Esophagus muscularis mucosa (tissue), 4 donors: ENCODE results near the gene LARP1B. TPM values are rescaled to one million over a fixed set of nuclear protein-coding genes. Genes with fewer than 3 reads are reported as not detected.

Experiments
- DNase-seq: peaks from one replicate; pipeline ENCODE4 v3.0.0-alpha.2; 2017; ENCODE audit errors: extremely low spot score
- H3K27ac ChIP-seq, 4 donors: fragments of 200-600 bp; sonication (generic); replicated peaks in 1 of 4; 1 replicate in 3 of 4; 2 replicates in 1 of 4; pipeline ENCODE4 v1.5.1; 2016 to 2019; ENCODE audit warnings: mild to moderate bottlenecking in 1 of 4
- H3K27me3 ChIP-seq, 4 donors: fragments of 200-600 bp; sonication (generic); one replicate each; pipeline versions ENCODE4 v1.5.1 to v1.6.0; 2016 to 2019
- H3K36me3 ChIP-seq, 4 donors: fragments of 200-600 bp; sonication (generic); one replicate each; pipeline ENCODE4 v1.5.1; 2016 to 2019
- H3K4me1 ChIP-seq, 4 donors: fragments of 200-600 bp; sonication (generic); one replicate each; pipeline ENCODE4 v1.5.1; 2016 to 2019
- H3K4me3 ChIP-seq, 4 donors: fragments of 200-600 bp; sonication (generic); 1 replicate in 2 of 4; 2 replicates in 2 of 4; pipeline ENCODE4 v1.5.1; 2016 to 2019; ENCODE audit warnings: mild to moderate bottlenecking in 4 of 4, moderate library complexity in 1 of 4
- H3K9me3 ChIP-seq, 4 donors: fragments of 200-600 bp; sonication (generic); 1 replicate in 3 of 4; 2 replicates in 1 of 4; pipeline ENCODE4 v1.5.1; 2016 to 2019
- EP300 ChIP-seq: sonication (generic); formaldehyde crosslinking; IDR thresholded peaks from one replicate; pipeline ENCODE4 v1.6.1; 2017; ENCODE audit warnings: antibody characterized with exemption
- POLR2A ChIP-seq: fragments of 450-650 bp; IDR thresholded peaks from one replicate; pipeline ENCODE4 v1.6.1; 2017; ENCODE audit warnings: antibody characterized with exemption, moderate library complexity, mild to moderate bottlenecking, low read depth
- POLR2AphosphoS5 ChIP-seq, 2 donors: sonication (generic); formaldehyde crosslinking; IDR thresholded peaks; one replicate each; pipeline ENCODE4 v1.6.1; 2017; ENCODE audit warnings: antibody characterized with exemption in 2 of 2
- WGBS: methylation state at CpG from one replicate; pipeline ENCODE4 v1.1.5; 2018; 5-methylcytosine and 5-hydroxymethylcytosine counted together
- intact Hi-C: fragments of 100-400 bp; cut with DNase I; formaldehyde crosslinking; loops from one replicate; pipeline ENCODE4 v1.15.1; 2023
- total RNA-seq, 4 donors: library from RNA; depleted of rRNA; stranded (reverse); fragments of >200 nt; gene quantifications; one replicate each; pipeline versions ENCODE4 v1.1.0 to v1.2.1, GENCODE V29; 2016
- TF ChIP-seq, protein P1 (sequence below), 3 experiments: fragments of 200-600 bp in 2 of 3; fragments of 450-650 bp in 1 of 3; sonication (generic) in 2 of 3; IDR thresholded peaks; one replicate each; pipeline ENCODE4 v1.5.1; 2017 to 2019; ENCODE audit warnings: antibody characterized with exemption in 3 of 3, mild to moderate bottlenecking in 2 of 3, moderate library complexity in 1 of 3

The LARP1B gene
- total RNA-seq, 4 donors from 2014 or later = 18.9 to 27.5 (median 24.1) TPM

- H3K36me3 ChIP-seq = no peaks in the 10 kb centered on the region
- no peak overlapping the region for H3K4me3 ChIP-seq
- H3K27me3 ChIP-seq = no peaks in the 10 kb centered on the region
- no peak for DNase-seq
- whole genome bisulfite sequencing = 51% methylated on average over 8 of the region's 8 CpGs
- no peak overlapping the region for H3K27ac ChIP-seq
- TF ChIP-seq POLR2AphosphoS5 (IDR thresholded peaks at IDR 0.05) (no peak), EP300 (no peak), POLR2A (no peak)
- TF ChIP-seq, protein P1, sequence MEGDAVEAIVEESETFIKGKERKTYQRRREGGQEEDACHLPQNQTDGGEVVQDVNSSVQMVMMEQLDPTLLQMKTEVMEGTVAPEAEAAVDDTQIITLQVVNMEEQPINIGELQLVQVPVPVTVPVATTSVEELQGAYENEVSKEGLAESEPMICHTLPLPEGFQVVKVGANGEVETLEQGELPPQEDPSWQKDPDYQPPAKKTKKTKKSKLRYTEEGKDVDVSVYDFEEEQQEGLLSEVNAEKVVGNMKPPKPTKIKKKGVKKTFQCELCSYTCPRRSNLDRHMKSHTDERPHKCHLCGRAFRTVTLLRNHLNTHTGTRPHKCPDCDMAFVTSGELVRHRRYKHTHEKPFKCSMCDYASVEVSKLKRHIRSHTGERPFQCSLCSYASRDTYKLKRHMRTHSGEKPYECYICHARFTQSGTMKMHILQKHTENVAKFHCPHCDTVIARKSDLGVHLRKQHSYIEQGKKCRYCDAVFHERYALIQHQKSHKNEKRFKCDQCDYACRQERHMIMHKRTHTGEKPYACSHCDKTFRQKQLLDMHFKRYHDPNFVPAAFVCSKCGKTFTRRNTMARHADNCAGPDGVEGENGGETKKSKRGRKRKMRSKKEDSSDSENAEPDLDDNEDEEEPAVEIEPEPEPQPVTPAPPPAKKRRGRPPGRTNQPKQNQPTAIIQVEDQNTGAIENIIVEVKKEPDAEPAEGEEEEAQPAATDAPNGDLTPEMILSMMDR (IDR thresholded peaks at IDR 0.05) = no peak
- intact Hi-C loops = no loop called here
- H3K9me3 ChIP-seq = no peaks in the 10 kb centered on the region
- H3K4me1 ChIP-seq = peaks cover 0 to 10% (median 5%) of the 10 kb centered on the region in 4 donors
Observed at GRCh38 chr4:128220286-128221235, 159.4 kb downstream of the LARP1B start.

- H3K36me3 ChIP-seq = no peaks in the 10 kb centered on the region
- DNase-seq = no peak
- no peak overlapping the region for H3K27ac ChIP-seq
- H3K27me3 ChIP-seq = no peaks in the 10 kb centered on the region
- H3K4me3 ChIP-seq = no peak overlapping the region
- H3K4me1 ChIP-seq = peaks cover 0 to 10% (median 5%) of the 10 kb centered on the region in 4 donors
- intact Hi-C loops = no loop called here
- TF ChIP-seq POLR2A = no peak
- TF ChIP-seq, protein P1 (IDR thresholded peaks at IDR 0.05) = no peak
- no peak for TF ChIP-seq POLR2AphosphoS5 (IDR thresholded peaks at IDR 0.05)
- TF ChIP-seq EP300 = no peak
- H3K9me3 ChIP-seq = no peaks in the 10 kb centered on the region
Observed at GRCh38 chr4:128221586-128221985, 160.5 kb downstream of the LARP1B start.

GRCh38 chr4:128225148-128225547 is 164.0 kb downstream of the LARP1B start:
- DNase-seq = no peak
- intact Hi-C loops = no loop called here
- H3K36me3 ChIP-seq = no peaks in the 10 kb centered on the region
- no peaks in the 10 kb centered on the region for H3K9me3 ChIP-seq
- H3K27ac ChIP-seq = no peak overlapping the region
- WGBS = 38% methylated on average over 2 of the region's 2 CpGs
- TF ChIP-seq, protein P1 (IDR thresholded peaks at IDR 0.05) = no peak
- TF ChIP-seq POLR2A (no peak), POLR2AphosphoS5 (IDR thresholded peaks at IDR 0.05) (no peak), EP300 (no peak)
- H3K27me3 ChIP-seq = no peaks in the 10 kb centered on the region
- peaks cover 0 to 10% (median 5%) of the 10 kb centered on the region in 4 donors for H3K4me1 ChIP-seq
- no peak overlapping the region for H3K4me3 ChIP-seq

- intact Hi-C loops = no loop called here
- TF ChIP-seq, protein P1 (IDR thresholded peaks at IDR 0.05) = no peak
- no peak for TF ChIP-seq POLR2A
- TF ChIP-seq POLR2AphosphoS5 (IDR thresholded peaks at IDR 0.05) = no peak
- TF ChIP-seq EP300 = no peak
- H3K4me1 ChIP-seq = peaks cover 0 to 10% (median 5%) of the 10 kb centered on the region in 4 donors
- H3K9me3 ChIP-seq = no peaks in the 10 kb centered on the region
- H3K27ac ChIP-seq = no peak overlapping the region
- no peaks in the 10 kb centered on the region for H3K36me3 ChIP-seq
- H3K27me3 ChIP-seq = no peaks in the 10 kb centered on the region
- WGBS = 92% methylated on average over 2 of the region's 2 CpGs
- H3K4me3 ChIP-seq = no peak overlapping the region
- no peak for DNase-seq
Observed at GRCh38 chr4:128227991-128228571, 167.0 kb downstream of the LARP1B start.
